Mesendoderm (in vitro differentiated cells): ENCODE data around the gene DYNC1I1.

ENCODE experiments used
- DNase-seq: peaks from one replicate; pipeline ENCODE4 v3.0.0; 2013
- H2AK5ac ChIP-seq: 2 replicates; pipeline ENCODE4 v1.6.1; 2013; ENCODE audit warnings: low read length, inconsistent platforms
- H2BK120ac ChIP-seq: 2 replicates; pipeline ENCODE4 v1.6.1; 2013; ENCODE audit warnings: low read depth, mild to moderate bottlenecking, low read length, moderate library complexity, mixed read lengths
- H2BK15ac ChIP-seq: replicated peaks from 2 replicates; pipeline ENCODE4 v1.6.1; 2013; ENCODE audit warnings: low read depth, mild to moderate bottlenecking, moderate library complexity
- H2BK5ac ChIP-seq: 2 replicates; pipeline ENCODE4 v1.6.1; 2013; ENCODE audit warnings: low read length, inconsistent platforms
- H3K18ac ChIP-seq: 2 replicates; pipeline ENCODE4 v1.6.1; 2013; ENCODE audit warnings: mild to moderate bottlenecking, low read length, mixed read lengths
- H3K23ac ChIP-seq: one replicate; pipeline ENCODE4 v1.6.1; 2013; ENCODE audit warnings: low read length
- H3K27ac ChIP-seq: 2 replicates; pipeline ENCODE4 v1.5.1; 2013; ENCODE audit warnings: low read depth, mild to moderate bottlenecking, inconsistent platforms, low read length, moderate library complexity
- H3K27me3 ChIP-seq: 2 replicates; pipeline ENCODE4 v1.6.1; 2013; ENCODE audit warnings: low read length, control low read depth, mild to moderate bottlenecking, inconsistent platforms; ENCODE audit not compliant: insufficient read depth, poor library complexity
- H3K36me3 ChIP-seq: 2 replicates; pipeline ENCODE4 v1.6.1; 2013; ENCODE audit warnings: low read length, inconsistent platforms; ENCODE audit not compliant: control insufficient read depth, insufficient read depth
- H3K4ac ChIP-seq: one replicate; pipeline ENCODE4 v1.6.1; 2013; ENCODE audit warnings: low read depth, mild to moderate bottlenecking, low read length, moderate library complexity
- H3K4me1 ChIP-seq: 2 replicates; pipeline ENCODE4 v1.6.1; 2013; ENCODE audit warnings: low read depth, low read length, inconsistent platforms; ENCODE audit not compliant: control insufficient read depth
- H3K4me2 ChIP-seq: 2 replicates; pipeline ENCODE4 v1.6.1; 2013; ENCODE audit warnings: low read length
- H3K4me3 ChIP-seq: 2 replicates; pipeline ENCODE4 v1.5.1; 2013; ENCODE audit warnings: mild to moderate bottlenecking, low read length
- H3K56ac ChIP-seq: one replicate; pipeline ENCODE4 v1.6.1; 2013; ENCODE audit warnings: low read length
- H3K79me1 ChIP-seq: 2 replicates; pipeline ENCODE4 v1.6.1; 2013; ENCODE audit warnings: low read length, inconsistent platforms
- H3K79me2 ChIP-seq: 2 replicates; pipeline ENCODE4 v1.6.1; 2013; ENCODE audit warnings: mild to moderate bottlenecking, low read length; ENCODE audit not compliant: control insufficient read depth, insufficient read depth
- H3K9ac ChIP-seq: 2 replicates; pipeline ENCODE4 v1.6.1; 2013; ENCODE audit warnings: low read length, inconsistent platforms
- H4K5ac ChIP-seq: one replicate; pipeline ENCODE4 v1.6.1; 2013; ENCODE audit warnings: low read length
- H4K8ac ChIP-seq: one replicate; pipeline ENCODE4 v1.6.1; 2013; ENCODE audit warnings: low read depth, mild to moderate bottlenecking, control low read depth, low read length, moderate library complexity
- WGBS: extraction: QIAGEN DNeasy Blood & Tissue Kit; methylation state at CpG from one replicate; pipeline ENCODE4 v1.1.7; 2013; ENCODE audit warnings: low lambda C conversion rate, missing lambda C conversion rate; ENCODE audit not compliant: insufficient coverage; ENCODE audit errors: extremely low coverage; 5-methylcytosine and 5-hydroxymethylcytosine counted together

The DYNC1I1 gene

DNA sequence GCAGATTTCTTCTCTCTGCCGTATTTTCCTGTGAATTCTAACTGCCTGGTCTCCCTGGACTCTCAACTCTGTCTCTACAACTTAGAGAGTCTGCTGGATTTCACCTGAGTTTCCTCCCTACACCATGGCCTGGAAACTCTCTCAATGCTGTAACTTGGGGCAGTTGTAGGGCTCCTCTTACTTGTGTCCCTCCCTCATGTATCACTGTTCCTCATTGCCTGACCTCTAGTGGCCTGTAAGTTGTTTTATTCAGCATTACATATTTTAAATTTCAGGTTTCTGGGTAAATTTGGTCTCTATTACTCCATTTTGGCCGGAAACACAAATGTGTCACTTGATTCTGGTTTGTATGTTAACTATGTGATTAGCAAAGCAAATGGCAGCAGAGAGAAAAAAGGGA lies 70.9 kb downstream of the DYNC1I1 start:
- Histone ChIP-seq H2BK120ac (peak overlapping the region; percentile 35), H3K4me1 (peaks cover 15% of the 10 kb centered on the region), H3K18ac (peak overlapping the region; percentile 80), H4K5ac (peak overlapping the region; percentile 63), H3K79me2 (no peaks in the 10 kb centered on the region), H2AK5ac (peak overlapping the region; percentile 12), H3K4me2 (no peak overlapping the region), H3K79me1 (no peaks in the 10 kb centered on the region), H3K9ac (peak overlapping the region; percentile 33), H4K8ac (no peak overlapping the region), H3K36me3 (no peaks in the 10 kb centered on the region), H3K23ac (no peak overlapping the region), H3K56ac (peak overlapping the region; percentile 80), H2BK15ac (peak overlapping the region; percentile 38), H3K27ac (peak overlapping the region; percentile 84), H3K27me3 (no peaks in the 10 kb centered on the region), H2BK5ac (peak overlapping the region; percentile 95), H3K4ac (no peak overlapping the region), H3K4me3 (no peak overlapping the region)
- peak; percentile 79 for DNase-seq
- WGBS: no CpG with 5 or more reads among the region's 2 CpGs

DNA sequence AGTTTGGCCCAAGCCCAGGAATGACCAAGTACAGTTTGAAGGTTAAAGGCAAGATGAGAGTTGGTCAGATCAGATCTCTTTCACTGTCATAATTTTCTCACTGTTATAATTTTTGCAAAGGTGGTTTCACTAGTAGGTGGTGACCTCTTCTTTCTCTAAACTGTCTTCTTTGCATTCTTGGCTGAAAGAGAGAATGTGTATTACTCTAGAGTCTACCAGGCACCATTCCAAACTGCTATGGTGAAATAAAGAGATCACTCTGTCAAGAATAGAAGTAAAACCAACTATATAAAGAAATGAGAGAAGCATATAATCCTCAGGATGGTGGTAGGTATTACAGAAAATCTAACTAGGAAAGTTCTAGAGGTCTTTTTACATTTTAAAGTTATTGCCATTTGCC lies 72.7 kb downstream of the DYNC1I1 start:
- Histone ChIP-seq H3K27me3 (no peaks in the 10 kb centered on the region), H3K4me3 (no peak overlapping the region), H3K4me1 (peaks cover 15% of the 10 kb centered on the region), H3K27ac (no peak overlapping the region), H3K4me2 (no peak overlapping the region), H3K4ac (no peak overlapping the region), H4K5ac (no peak overlapping the region), H3K18ac (no peak overlapping the region), H3K79me2 (no peaks in the 10 kb centered on the region), H4K8ac (no peak overlapping the region), H3K36me3 (no peaks in the 10 kb centered on the region), H2BK120ac (no peak overlapping the region), H2BK15ac (no peak overlapping the region), H3K9ac (no peak overlapping the region), H2BK5ac (no peak overlapping the region), H3K79me1 (no peaks in the 10 kb centered on the region), H3K56ac (no peak overlapping the region), H3K23ac (no peak overlapping the region), H2AK5ac (no peak overlapping the region)
- DNase-seq: no peak

DNA sequence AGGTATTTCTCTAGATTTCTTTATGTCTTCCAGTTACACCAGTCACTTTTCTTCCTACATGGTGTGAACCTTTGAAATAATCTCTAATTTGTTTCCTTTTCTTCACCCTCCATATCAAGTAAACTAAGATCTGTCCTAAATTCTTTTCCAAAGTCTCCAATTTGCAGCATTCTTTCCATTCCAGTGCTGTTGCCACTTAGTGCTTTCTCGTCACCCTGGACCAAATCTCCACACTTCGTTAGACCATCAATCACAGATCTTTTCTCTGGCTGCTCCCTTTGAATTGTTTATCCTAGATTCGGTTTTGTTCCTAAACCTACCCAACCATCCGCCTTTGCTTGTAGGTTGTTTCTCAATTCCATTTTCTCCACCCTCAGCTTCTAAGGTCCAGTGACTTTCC lies 74.7 kb downstream of the DYNC1I1 start:
- Histone ChIP-seq H2BK5ac (no peak overlapping the region), H4K5ac (no peak overlapping the region), H3K4me1 (peaks cover 5% of the 10 kb centered on the region), H3K79me1 (no peaks in the 10 kb centered on the region), H3K27me3 (no peaks in the 10 kb centered on the region), H2BK15ac (peak overlapping the region; percentile 36), H3K56ac (no peak overlapping the region), H3K4me3 (no peak overlapping the region), H3K4ac (no peak overlapping the region), H3K23ac (no peak overlapping the region), H3K27ac (no peak overlapping the region), H3K79me2 (no peaks in the 10 kb centered on the region), H3K36me3 (no peaks in the 10 kb centered on the region), H3K9ac (no peak overlapping the region), H2AK5ac (no peak overlapping the region), H2BK120ac (no peak overlapping the region), H3K4me2 (no peak overlapping the region), H3K18ac (no peak overlapping the region), H4K8ac (no peak overlapping the region)
- DNase-seq: peak; percentile 91
- WGBS: no CpG with 5 or more reads among the region's 4 CpGs

DNA sequence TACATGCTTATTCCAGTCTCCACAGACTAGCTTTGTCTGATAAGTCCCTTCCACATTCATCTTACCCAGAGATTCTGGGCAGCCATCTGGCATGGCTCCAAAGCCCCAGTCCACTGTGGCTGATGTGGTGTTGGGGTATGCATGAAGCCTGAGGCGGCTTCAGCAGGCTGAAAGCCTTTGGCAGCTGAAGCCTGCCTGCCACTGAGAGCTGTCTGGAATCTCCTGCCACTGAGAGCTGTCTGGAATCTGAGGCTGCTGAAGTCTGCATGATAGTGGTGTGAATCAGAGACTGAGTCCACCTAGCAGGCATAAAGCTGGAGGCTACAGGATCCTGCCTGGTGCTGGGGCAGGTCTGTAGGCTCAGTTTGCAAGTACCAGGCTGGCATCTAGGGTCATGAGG lies 87.1 kb downstream of the DYNC1I1 start:
- no peak overlapping the region for H3K9ac ChIP-seq
- H3K79me2 ChIP-seq: no peaks in the 10 kb centered on the region
- no peak overlapping the region for H3K23ac ChIP-seq
- H3K4me3 ChIP-seq: no peak overlapping the region
- H2AK5ac ChIP-seq: no peak overlapping the region
- no peak overlapping the region for H2BK120ac ChIP-seq
- no peaks in the 10 kb centered on the region for H3K36me3 ChIP-seq
- no peak overlapping the region for H4K5ac ChIP-seq
- H3K4me2 ChIP-seq: no peak overlapping the region
- H3K56ac ChIP-seq: peak overlapping the region; percentile 15
- no peak overlapping the region for H4K8ac ChIP-seq
- no peak overlapping the region for H3K4ac ChIP-seq
- H3K27me3 ChIP-seq: no peaks in the 10 kb centered on the region
- no peak overlapping the region for H3K27ac ChIP-seq
- H3K18ac ChIP-seq: no peak overlapping the region
- DNase-seq: peak; percentile 87
- no peak overlapping the region for H2BK5ac ChIP-seq
- WGBS: no CpG with 5 or more reads among the region's 1 CpG
- no peak overlapping the region for H2BK15ac ChIP-seq
- no peaks in the 10 kb centered on the region for H3K4me1 ChIP-seq
- H3K79me1 ChIP-seq: no peaks in the 10 kb centered on the region

DNA sequence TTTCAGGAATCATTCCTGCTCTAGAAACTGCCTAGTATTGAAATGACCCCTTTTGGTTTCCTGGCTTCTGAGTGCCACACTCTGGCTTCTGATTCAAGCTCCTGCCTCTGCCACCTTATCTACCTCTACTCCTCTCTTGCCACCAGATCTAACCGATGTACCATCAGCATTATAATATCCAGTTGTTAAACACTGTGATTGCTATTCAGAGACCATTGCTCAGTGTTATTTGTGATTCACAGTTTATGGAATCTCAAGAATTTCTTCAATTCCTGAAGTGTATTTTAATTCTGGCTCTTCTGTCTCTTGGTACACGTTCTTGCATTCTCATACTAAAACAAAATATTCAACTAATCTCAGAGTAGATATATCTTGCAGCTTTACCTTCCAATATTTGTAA lies 88.7 kb downstream of the DYNC1I1 start:
- Histone ChIP-seq H4K8ac (no peak overlapping the region), H3K56ac (no peak overlapping the region), H3K4me3 (no peak overlapping the region), H4K5ac (no peak overlapping the region), H3K79me1 (no peaks in the 10 kb centered on the region), H3K23ac (no peak overlapping the region), H3K27ac (no peak overlapping the region), H2BK15ac (no peak overlapping the region), H3K4ac (no peak overlapping the region), H2AK5ac (no peak overlapping the region), H3K18ac (no peak overlapping the region), H3K4me2 (no peak overlapping the region), H3K4me1 (no peaks in the 10 kb centered on the region), H3K79me2 (no peaks in the 10 kb centered on the region), H2BK120ac (no peak overlapping the region), H3K27me3 (no peaks in the 10 kb centered on the region), H3K9ac (no peak overlapping the region), H3K36me3 (no peaks in the 10 kb centered on the region), H2BK5ac (no peak overlapping the region)
- no peak for DNase-seq
- WGBS: no CpG with 5 or more reads among the region's 2 CpGs

DNA sequence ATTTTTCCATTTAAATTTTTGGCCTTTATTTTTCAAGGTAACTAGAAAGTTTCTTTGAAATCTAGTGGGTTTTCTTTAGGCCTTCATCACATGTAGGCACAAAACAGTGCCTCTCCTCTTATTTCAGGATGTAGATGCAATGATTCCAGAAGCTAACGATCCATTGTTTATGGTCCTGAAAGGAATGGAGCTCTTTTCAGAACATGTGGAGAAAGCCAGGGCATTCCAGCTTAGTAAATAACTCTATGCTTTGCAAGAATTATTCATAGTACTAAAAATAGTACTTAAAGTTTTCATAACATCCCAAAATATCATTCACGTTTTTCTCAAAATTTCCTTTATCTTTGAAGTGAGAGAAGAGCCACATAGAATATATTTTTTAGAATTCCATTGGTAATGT lies 91.3 kb downstream of the DYNC1I1 start:
- Histone ChIP-seq H3K18ac (no peak overlapping the region), H3K56ac (no peak overlapping the region), H2AK5ac (no peak overlapping the region), H3K79me2 (no peaks in the 10 kb centered on the region), H2BK15ac (no peak overlapping the region), H3K4me1 (no peaks in the 10 kb centered on the region), H4K8ac (no peak overlapping the region), H3K79me1 (no peaks in the 10 kb centered on the region), H3K4ac (no peak overlapping the region), H2BK5ac (no peak overlapping the region), H2BK120ac (no peak overlapping the region), H4K5ac (no peak overlapping the region), H3K27me3 (no peaks in the 10 kb centered on the region), H3K9ac (no peak overlapping the region), H3K4me2 (no peak overlapping the region), H3K4me3 (no peak overlapping the region), H3K23ac (no peak overlapping the region), H3K27ac (no peak overlapping the region), H3K36me3 (no peaks in the 10 kb centered on the region)
- 100% methylated on average over 1 of the region's 2 CpGs for WGBS
- DNase-seq: no peak
